A549 treated with CpdA at 1 μM for 4 hours (cell line): ENCODE data around the gene AEBP2. TPM values are rescaled to one million over a fixed set of nuclear protein-coding genes. Genes with fewer than 3 reads are reported as not detected.

ENCODE experiments used
- total RNA-seq: library from RNA; stranded (reverse); fragments of 200-300 nt; extraction: Qiagen RNA extraction; gene quantifications from 5 replicates; pipeline ENCODE4 v1.2.3, GENCODE V29; 2022; ENCODE audit warnings: low read depth

AEBP2 gene, protein sequence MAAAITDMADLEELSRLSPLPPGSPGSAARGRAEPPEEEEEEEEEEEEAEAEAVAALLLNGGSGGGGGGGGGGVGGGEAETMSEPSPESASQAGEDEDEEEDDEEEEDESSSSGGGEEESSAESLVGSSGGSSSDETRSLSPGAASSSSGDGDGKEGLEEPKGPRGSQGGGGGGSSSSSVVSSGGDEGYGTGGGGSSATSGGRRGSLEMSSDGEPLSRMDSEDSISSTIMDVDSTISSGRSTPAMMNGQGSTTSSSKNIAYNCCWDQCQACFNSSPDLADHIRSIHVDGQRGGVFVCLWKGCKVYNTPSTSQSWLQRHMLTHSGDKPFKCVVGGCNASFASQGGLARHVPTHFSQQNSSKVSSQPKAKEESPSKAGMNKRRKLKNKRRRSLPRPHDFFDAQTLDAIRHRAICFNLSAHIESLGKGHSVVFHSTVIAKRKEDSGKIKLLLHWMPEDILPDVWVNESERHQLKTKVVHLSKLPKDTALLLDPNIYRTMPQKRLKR
- 22.0 to 34.5 TPM (median 24.9 TPM) in 5 replicates for total RNA-seq

GRCh38 chr12:19439059-19440018 lies at the start of gene AEBP2:
AEBP2 (plus strand) TSS chr12:19439492; CDS start chr12:19439700, 208 bp downstream.

